ENCODE measurements around the gene CAV3. TPM values are rescaled to one million over a fixed set of nuclear protein-coding genes. Genes with fewer than 3 reads are reported as not detected.

The CAV3 gene
- total and polyA plus RNA-seq, 2 experiments from 2014 or later: not detected

- Mint-ChIP-seq H3K4me1 (peaks cover 11% of the 10 kb centered on the region), H3K9me3 (no peaks in the 10 kb centered on the region), H3K27me3 (ENCODE audit: insufficient read depth, low read depth, poor library complexity) (peaks cover 33% of the 10 kb centered on the region), H3K27ac (no peak overlapping the region), H3K4me3 (no peak overlapping the region), H3K36me3 (ENCODE audit: low read depth) (no peaks in the 10 kb centered on the region)
- TF ChIP-seq NANOG (IDR thresholded peaks at IDR 0.05; ENCODE audit: borderline replicate concordance) (no peak), POLR2AphosphoS5 (IDR thresholded peaks at IDR 0.05; ENCODE audit: low read depth) (no peak), EZH2 (IDR thresholded peaks at IDR 0.05; ENCODE audit: low read depth, unreplicated experiment) (no peak), ZNF114 (CRISPR knock-in tag; IDR thresholded peaks at IDR 0.05) (no peak), CTCF (conservative IDR thresholded peaks at IDR 0.05; ENCODE audit: low read depth in 2 of 2) (no peak)
- TF ChIP-seq, protein P1, sequence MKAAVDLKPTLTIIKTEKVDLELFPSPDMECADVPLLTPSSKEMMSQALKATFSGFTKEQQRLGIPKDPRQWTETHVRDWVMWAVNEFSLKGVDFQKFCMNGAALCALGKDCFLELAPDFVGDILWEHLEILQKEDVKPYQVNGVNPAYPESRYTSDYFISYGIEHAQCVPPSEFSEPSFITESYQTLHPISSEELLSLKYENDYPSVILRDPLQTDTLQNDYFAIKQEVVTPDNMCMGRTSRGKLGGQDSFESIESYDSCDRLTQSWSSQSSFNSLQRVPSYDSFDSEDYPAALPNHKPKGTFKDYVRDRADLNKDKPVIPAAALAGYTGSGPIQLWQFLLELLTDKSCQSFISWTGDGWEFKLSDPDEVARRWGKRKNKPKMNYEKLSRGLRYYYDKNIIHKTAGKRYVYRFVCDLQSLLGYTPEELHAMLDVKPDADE (IDR thresholded peaks at IDR 0.05): no peak
- TF ChIP-seq, protein P2, sequence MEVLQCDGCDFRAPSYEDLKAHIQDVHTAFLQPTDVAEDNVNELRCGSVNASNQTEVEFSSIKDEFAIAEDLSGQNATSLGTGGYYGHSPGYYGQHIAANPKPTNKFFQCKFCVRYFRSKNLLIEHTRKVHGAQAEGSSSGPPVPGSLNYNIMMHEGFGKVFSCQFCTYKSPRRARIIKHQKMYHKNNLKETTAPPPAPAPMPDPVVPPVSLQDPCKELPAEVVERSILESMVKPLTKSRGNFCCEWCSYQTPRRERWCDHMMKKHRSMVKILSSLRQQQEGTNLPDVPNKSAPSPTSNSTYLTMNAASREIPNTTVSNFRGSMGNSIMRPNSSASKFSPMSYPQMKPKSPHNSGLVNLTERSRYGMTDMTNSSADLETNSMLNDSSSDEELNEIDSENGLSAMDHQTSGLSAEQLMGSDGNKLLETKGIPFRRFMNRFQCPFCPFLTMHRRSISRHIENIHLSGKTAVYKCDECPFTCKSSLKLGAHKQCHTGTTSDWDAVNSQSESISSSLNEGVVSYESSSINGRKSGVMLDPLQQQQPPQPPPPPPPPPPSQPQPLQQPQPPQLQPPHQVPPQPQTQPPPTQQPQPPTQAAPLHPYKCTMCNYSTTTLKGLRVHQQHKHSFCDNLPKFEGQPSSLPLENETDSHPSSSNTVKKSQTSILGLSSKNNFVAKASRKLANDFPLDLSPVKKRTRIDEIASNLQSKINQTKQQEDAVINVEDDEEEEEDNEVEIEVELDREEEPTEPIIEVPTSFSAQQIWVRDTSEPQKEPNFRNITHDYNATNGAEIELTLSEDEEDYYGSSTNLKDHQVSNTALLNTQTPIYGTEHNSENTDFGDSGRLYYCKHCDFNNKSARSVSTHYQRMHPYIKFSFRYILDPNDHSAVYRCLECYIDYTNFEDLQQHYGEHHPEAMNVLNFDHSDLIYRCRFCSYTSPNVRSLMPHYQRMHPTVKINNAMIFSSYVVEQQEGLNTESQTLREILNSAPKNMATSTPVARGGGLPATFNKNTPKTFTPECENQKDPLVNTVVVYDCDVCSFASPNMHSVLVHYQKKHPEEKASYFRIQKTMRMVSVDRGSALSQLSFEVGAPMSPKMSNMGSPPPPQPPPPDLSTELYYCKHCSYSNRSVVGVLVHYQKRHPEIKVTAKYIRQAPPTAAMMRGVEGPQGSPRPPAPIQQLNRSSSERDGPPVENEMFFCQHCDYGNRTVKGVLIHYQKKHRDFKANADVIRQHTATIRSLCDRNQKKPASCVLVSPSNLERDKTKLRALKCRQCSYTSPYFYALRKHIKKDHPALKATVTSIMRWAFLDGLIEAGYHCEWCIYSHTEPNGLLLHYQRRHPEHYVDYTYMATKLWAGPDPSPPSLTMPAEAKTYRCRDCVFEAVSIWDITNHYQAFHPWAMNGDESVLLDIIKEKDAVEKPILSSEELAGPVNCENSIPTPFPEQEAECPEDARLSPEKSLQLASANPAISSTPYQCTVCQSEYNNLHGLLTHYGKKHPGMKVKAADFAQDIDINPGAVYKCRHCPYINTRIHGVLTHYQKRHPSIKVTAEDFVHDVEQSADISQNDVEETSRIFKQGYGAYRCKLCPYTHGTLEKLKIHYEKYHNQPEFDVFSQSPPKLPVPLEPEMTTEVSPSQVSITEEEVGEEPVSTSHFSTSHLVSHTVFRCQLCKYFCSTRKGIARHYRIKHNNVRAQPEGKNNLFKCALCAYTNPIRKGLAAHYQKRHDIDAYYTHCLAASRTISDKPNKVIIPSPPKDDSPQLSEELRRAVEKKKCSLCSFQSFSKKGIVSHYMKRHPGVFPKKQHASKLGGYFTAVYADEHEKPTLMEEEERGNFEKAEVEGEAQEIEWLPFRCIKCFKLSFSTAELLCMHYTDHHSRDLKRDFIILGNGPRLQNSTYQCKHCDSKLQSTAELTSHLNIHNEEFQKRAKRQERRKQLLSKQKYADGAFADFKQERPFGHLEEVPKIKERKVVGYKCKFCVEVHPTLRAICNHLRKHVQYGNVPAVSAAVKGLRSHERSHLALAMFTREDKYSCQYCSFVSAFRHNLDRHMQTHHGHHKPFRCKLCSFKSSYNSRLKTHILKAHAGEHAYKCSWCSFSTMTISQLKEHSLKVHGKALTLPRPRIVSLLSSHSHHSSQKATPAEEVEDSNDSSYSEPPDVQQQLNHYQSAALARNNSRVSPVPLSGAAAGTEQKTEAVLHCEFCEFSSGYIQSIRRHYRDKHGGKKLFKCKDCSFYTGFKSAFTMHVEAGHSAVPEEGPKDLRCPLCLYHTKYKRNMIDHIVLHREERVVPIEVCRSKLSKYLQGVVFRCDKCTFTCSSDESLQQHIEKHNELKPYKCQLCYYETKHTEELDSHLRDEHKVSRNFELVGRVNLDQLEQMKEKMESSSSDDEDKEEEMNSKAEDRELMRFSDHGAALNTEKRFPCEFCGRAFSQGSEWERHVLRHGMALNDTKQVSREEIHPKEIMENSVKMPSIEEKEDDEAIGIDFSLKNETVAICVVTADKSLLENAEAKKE (CRISPR knock-in tag; IDR thresholded peaks at IDR 0.05): no peak
- Histone ChIP-seq H2AFZ (no peak overlapping the region), H3K9me2 (ENCODE audit: insufficient read depth) (no peaks in the 10 kb centered on the region), H3F3A (replicated peaks; ENCODE audit: low read depth) (no peaks in the 10 kb centered on the region), H3K4me3 (no peak overlapping the region), H3K79me2 (replicated peaks; ENCODE audit: insufficient read depth) (no peaks in the 10 kb centered on the region), H3K4me2 (no peak overlapping the region), H3K27me3 (ENCODE audit: insufficient read depth) (peaks cover 31% of the 10 kb centered on the region), H3K27ac (ENCODE audit: low read depth) (no peak overlapping the region), H4K20me1 (replicated peaks; ENCODE audit: insufficient read depth) (no peaks in the 10 kb centered on the region), H3K36me3 (ENCODE audit: insufficient read depth) (no peaks in the 10 kb centered on the region), H3K4me1 (ENCODE audit: insufficient read depth) (peaks cover under 1% of the 10 kb centered on the region; the same call in 1 of the 2 replicates)
- ATAC-seq (no peak), DNase-seq (ENCODE audit: low spot score) (no peak)
These were observed 30.9 kb downstream of the CAV3 start for GRCh38 chr3:8764528-8764927.

All from GM23338 (cell line).